Gastroesophageal sphincter (tissue), 2 donors: ENCODE data around the gene TTLL7.

Experiments used
- EP300 ChIP-seq: sonication (generic); formaldehyde crosslinking; IDR thresholded peaks from one replicate; pipeline ENCODE4 v1.6.1; 2017; ENCODE audit warnings: antibody characterized with exemption, mild to moderate bottlenecking
- POLR2AphosphoS5 ChIP-seq: sonication (generic); formaldehyde crosslinking; IDR thresholded peaks from one replicate; pipeline ENCODE4 v1.6.1; 2017; ENCODE audit warnings: antibody characterized with exemption

DNA sequence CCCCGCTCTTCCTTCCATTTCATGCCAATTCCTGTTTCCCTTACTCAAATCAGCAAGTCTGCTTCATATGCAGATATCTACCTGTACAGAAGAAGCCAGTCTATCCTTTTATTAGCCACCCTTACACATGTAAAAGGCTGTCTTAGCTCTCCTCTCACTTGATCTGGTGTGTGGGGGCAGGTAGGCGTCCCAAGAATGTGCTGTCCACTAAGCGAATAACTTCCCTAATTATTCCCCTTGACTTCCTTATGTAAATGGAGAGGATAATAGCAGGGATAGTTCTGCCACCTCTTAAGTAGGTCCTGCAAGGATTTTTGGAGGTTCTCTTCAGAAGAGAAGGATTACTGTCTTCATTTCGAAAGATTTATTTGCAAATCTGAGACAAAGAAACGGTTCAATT lies 160.4 kb downstream of the TTLL7 start:
- no peak for TF ChIP-seq EP300
- TF ChIP-seq POLR2AphosphoS5: no peak
